ENCODE data around the gene ACOD1.
A peak's percentile ranks its signal among the peaks of the same experiment; 100 is the strongest.

DNA sequence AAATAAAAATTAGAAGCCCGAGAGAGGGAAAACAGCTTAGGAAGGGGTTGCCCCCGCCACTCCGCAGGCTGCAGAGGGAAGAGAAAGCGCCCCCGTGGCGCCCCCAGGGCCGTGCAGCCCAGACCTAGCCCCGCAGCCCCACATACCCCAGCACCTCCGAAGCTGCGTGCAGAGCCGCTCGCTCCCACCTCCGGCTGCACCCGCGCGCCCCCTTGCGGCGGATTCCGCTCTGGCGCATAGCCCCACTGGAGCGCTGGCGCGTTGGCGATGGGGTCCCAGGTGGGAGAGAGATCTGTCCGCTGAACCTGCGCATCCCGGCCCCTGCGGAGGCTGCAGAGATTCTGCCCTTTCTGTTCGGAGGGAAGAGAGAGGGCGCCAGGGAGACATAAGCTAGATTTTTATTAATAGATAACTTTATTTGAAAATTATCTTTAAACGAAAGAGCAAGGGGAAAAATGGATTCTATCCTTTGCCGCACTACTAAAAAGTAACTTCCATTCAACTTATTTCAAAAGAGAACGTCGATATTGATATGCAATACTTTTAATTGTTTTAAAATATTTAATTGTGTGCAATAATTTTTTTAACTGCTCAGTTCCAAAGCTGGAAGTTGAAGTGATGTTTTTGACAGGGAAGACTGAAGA is 31.9 kb downstream of the ACOD1 start:
- peak; percentile 84 for TF ChIP-seq CTCF (conservative IDR thresholded peaks at IDR 0.05; ENCODE audit: low read depth, low read length)
- TF ChIP-seq EZH2 (IDR thresholded peaks at IDR 0.05; ENCODE audit: low read length, unreplicated experiment), result no peak
- no peak for TF ChIP-seq EZH2phosphoT487 (IDR thresholded peaks at IDR 0.05; ENCODE audit: borderline replicate concordance, low read length)
